GM13977 (cell line): Measurements from ENCODE around the gene XPC.
"Not testable (repeated sequence)": the region's sequence is repeated elsewhere in the genome, so short reads cannot be mapped to it uniquely, and the experiment has no call there.

Source experiments
- DNase-seq: peaks from one replicate; pipeline ENCODE4 v3.0.0; 2012; ENCODE audit warnings: low spot score
- CTCF ChIP-seq: IDR thresholded peaks from 2 replicates; pipeline ENCODE4 v1.5.1; 2012; ENCODE audit warnings: mild to moderate bottlenecking, control low read depth; ENCODE audit not compliant: insufficient read depth; ENCODE audit errors: extremely low read depth, missing control alignments
- in situ Hi-C: fragments of 300-500 bp; cut with MboI; formaldehyde crosslinking; loops from one replicate; pipeline ENCODE4 v1.12.0; 2022; ENCODE audit warnings: low sequenced_read_pairs, low pct_unique_long_range_greater_than_20kb, mixed read lengths, inconsistent platforms; ENCODE audit not compliant: unreplicated experiment

XPC gene

GRCh38 chr3:14124615-14125192, 53.7 kb downstream of the XPC start, which contains the start of the genes CHCHD4 and TMEM43:
Gene CHCHD4, minus strand, starts transcription at chr3:14124870. Its CDS starts 194 bp downstream, at chr3:14124676.
Gene TMEM43, plus strand, starts transcription at chr3:14125052. Its CDS starts 142 bp downstream, at chr3:14125194.
- peak; percentile 100 for DNase-seq
- in situ Hi-C loops: no loop called here
- TF ChIP-seq CTCF: no peak

GRCh38 chr3:14124223-14124614, 54.2 kb downstream of the XPC start:
- in situ Hi-C loops: no loop called here
- DNase-seq: peak; percentile 80
- no peak for TF ChIP-seq CTCF

DNA sequence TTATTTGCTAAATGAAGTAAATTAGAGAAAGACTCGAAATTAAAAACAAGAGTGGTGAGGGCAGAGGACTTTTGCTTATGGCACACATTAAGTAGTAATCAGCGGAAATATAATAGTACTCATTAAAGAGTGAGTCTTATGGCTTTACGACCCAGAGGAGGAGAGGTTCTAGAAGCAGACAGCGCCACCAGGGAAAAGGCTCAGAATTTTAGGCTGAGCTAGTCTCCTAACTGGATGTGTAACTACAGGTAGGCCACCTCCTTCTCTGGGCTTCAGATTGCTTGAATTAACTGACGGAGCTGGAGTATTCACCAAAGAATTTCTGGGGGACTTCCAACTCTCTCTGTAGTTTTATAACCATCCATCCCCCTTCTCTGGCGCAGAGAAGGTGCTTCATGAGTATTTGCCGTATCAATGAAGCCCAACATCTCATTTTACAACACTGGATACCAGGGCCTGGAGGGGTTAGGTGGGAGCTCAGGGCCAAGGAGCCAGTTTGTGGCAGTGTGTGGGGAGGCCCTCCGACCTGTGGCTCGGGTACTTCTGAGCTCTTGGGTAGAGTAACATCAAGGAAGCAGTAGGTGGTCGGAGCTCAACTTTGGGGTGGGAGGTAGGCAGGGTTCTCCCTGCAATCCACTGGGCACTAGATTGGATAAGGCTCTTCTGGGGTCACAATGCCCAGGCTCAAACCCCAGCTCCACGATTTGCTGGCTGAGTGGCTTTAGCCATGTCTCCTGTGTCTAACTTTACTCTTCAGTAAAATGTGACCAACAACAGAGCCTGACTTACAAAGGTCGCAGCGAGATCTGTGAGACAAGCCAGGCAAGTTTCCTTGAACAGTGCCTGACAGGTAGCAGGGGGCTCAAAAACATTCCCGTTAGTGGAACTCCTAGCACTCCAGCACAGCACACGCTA, 54.8 kb downstream of the XPC start:
- in situ Hi-C loops: no loop called here
- DNase-seq: peak; percentile 21
- no peak for TF ChIP-seq CTCF

GRCh38 chr3:14122301-14122700, 56.1 kb downstream of the XPC start:
- in situ Hi-C loops: no loop called here
- DNase-seq: peak; percentile 2
- TF ChIP-seq CTCF: no peak

DNA sequence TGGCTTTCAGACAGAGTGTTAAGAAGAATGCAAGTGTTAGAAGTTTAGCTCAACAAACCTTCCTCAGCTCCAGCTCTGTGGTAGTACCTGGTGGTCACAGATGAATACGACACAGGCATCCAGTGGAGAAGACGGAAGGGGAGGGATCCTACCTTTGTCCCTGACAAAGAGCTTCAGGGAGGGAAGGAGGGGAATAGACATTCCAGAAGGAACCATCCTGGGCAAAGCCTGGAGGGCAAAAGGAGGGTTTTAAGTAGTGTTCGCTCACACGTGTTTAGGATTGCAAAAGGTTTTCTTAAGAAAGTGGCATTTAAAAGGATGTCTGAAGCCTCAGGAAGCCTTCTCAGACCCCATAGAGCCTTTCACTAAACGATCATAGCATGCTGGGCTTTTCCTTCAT, 56.5 kb downstream of the XPC start:
- TF ChIP-seq CTCF: no peak
- no peak for DNase-seq
- in situ Hi-C loops: no loop called here

DNA sequence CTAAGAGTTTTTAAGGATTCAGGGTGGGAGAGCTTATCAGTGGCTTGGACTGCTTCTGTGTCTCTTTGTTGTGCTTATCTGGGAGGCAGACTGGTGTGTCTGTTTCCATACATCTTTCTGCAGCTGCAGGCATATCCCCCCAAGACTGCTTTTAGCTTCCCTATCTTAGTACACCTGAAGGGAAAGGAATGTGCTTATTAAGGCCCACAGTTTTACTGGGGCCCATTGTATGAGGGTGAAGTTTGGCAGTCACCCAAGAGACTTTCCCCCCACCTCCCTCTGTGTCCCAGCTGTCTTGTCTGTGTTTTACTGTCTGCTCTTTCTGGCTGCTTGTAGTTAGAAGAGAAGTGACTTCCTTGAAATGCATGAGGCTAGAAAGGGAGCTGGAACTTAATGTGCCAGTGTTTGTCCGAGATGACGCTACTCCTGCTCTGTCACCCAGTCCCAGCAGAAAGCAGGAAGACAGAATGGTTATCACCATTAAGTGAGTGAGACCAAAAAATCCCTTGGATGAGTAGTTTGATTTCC, 57.4 kb downstream of the XPC start:
- in situ Hi-C loops, DNase-seq: not testable (repeated sequence)
